Measurements from ENCODE around the gene ACHE.
A peak's percentile ranks its signal among the peaks of the same experiment; 100 is the strongest.

ACHE gene

GRCh38 chr7:100854146-100854895, 41.4 kb downstream of the ACHE start:
- Mint-ChIP-seq H3K4me3 (peak overlapping the region; percentile 99), H3K36me3 (ENCODE audit: low read depth) (peaks cover 71% of the 10 kb centered on the region), H3K4me1 (ENCODE audit: low read depth) (peaks cover 55% of the 10 kb centered on the region), H3K27ac (peak overlapping the region; percentile 93), H3K9me3 (no peaks in the 10 kb centered on the region), H3K27me3 (no peaks in the 10 kb centered on the region)
- intact Hi-C loops (cut with micrococcal nuclease) = loop anchor here (5.0 kb wide), 1 partner anchor 147 kb away; the partner anchor contains the start of gene POP7

- Mint-ChIP-seq H3K36me3 (ENCODE audit: low read depth) (peaks cover 50% of the 10 kb centered on the region), H3K4me1 (ENCODE audit: low read depth) (peaks cover 46% of the 10 kb centered on the region), H3K27me3 (no peaks in the 10 kb centered on the region), H3K9me3 (no peaks in the 10 kb centered on the region), H3K4me3 (peak within 1 kb of the TSS; percentile 99), H3K27ac (peak within 1 kb of the TSS; percentile 93)
- intact Hi-C loops (cut with micrococcal nuclease) = loop anchor here (1.0 to 5.0 kb wide), 4 partner anchors 15 to 145 kb away; partner anchors contain the start of genes POP7 and TRIP6
Observed at GRCh38 chr7:100852048-100852872, 43.4 kb downstream of the ACHE start, which contains the start of gene SLC12A9. Gene SLC12A9, plus strand, starts transcription at chr7:100852713. Its CDS starts 1,485 bp downstream, at chr7:100854198.

GRCh38 chr7:100847360-100847759, 48.3 kb downstream of the ACHE start:
- no peaks in the 10 kb centered on the region for H3K27me3 Mint-ChIP-seq
- intact Hi-C loops (cut with micrococcal nuclease) = no loop called here
- no peak overlapping the region for H3K27ac Mint-ChIP-seq
- no peaks in the 10 kb centered on the region for H3K9me3 Mint-ChIP-seq
- H3K4me3 Mint-ChIP-seq = no peak overlapping the region
- H3K36me3 Mint-ChIP-seq (ENCODE audit: low read depth) = peaks cover under 1% of the 10 kb centered on the region
- H3K4me1 Mint-ChIP-seq (ENCODE audit: low read depth) = peaks cover 7% of the 10 kb centered on the region

GRCh38 chr7:100840470-100841100, 55.1 kb downstream of the ACHE start:
- H3K4me1 Mint-ChIP-seq (ENCODE audit: low read depth) = peaks cover 16% of the 10 kb centered on the region
- no peaks in the 10 kb centered on the region for H3K36me3 Mint-ChIP-seq (ENCODE audit: low read depth)
- intact Hi-C loops (cut with micrococcal nuclease) = no loop called here
- H3K9me3 Mint-ChIP-seq = no peaks in the 10 kb centered on the region
- H3K27ac Mint-ChIP-seq = no peak overlapping the region
- no peak overlapping the region for H3K4me3 Mint-ChIP-seq
- H3K27me3 Mint-ChIP-seq = peaks cover 2% of the 10 kb centered on the region
